HFFc6 (cell line): ENCODE data around the gene ETNK2. TPM values are rescaled to one million over a fixed set of nuclear protein-coding genes. Genes with fewer than 3 reads are reported as not detected.

ENCODE experiments used
- DNase-seq: peaks from one replicate; pipeline ENCODE4 v3.0.0-alpha.2; 2018
- H3K27ac Mint-ChIP-seq: 2 replicates; pipeline ENCODE4 v1.8.0; 2020; ENCODE audit warnings: mild to moderate bottlenecking, mixed read lengths
- H3K27me3 Mint-ChIP-seq: 2 replicates; pipeline ENCODE4 v1.8.0; 2021; ENCODE audit warnings: mild to moderate bottlenecking, moderate library complexity, mixed read lengths; ENCODE audit not compliant: insufficient read depth
- H3K36me3 Mint-ChIP-seq: 2 replicates; pipeline ENCODE4 v1.8.0; 2021; ENCODE audit warnings: low read depth, mixed read lengths
- H3K4me1 Mint-ChIP-seq: 2 replicates; pipeline ENCODE4 v1.8.0; 2020; ENCODE audit warnings: low read depth, mixed read lengths
- H3K4me3 Mint-ChIP-seq: 2 replicates; pipeline ENCODE4 v1.8.0; 2020; ENCODE audit warnings: mild to moderate bottlenecking, moderate library complexity, mixed read lengths
- H3K9me3 Mint-ChIP-seq: 2 replicates; pipeline ENCODE4 v1.8.0; 2020; ENCODE audit warnings: mild to moderate bottlenecking, mixed read lengths
- CTCF ChIP-seq: fragments of 200-600 bp; sonication (generic); IDR thresholded peaks from 2 replicates; pipeline ENCODE4 v1.5.0; 2021; ENCODE audit warnings: antibody characterized with exemption, mild to moderate bottlenecking
- total RNA-seq, 6 experiments: library from RNA; stranded (reverse); fragmentation: NEBNext Ultra II Directional; extraction: Animal tissue kit (Norgen Biotek cat#: 25700); gene quantifications; 2 replicates in 1 of 6; 3 replicates in 5 of 6; pipeline ENCODE4 v1.2.3, GENCODE V29; 2021

ETNK2 gene
- total RNA-seq, 6 experiments from 2014 or later: 3.1 to 6.3 (median 3.9) TPM

GRCh38 chr1:204110894-204111633 is 40.8 kb downstream of the ETNK2 start:
- H3K9me3 Mint-ChIP-seq: no peaks in the 10 kb centered on the region
- H3K27me3 Mint-ChIP-seq: no peaks in the 10 kb centered on the region
- no peaks in the 10 kb centered on the region for H3K36me3 Mint-ChIP-seq
- no peak for TF ChIP-seq CTCF
- peaks cover 27% of the 10 kb centered on the region for H3K4me1 Mint-ChIP-seq
- no peak overlapping the region for H3K27ac Mint-ChIP-seq
- H3K4me3 Mint-ChIP-seq: no peak overlapping the region
- no peak for DNase-seq

- Mint-ChIP-seq H3K36me3 (no peaks in the 10 kb centered on the region), H3K27me3 (no peaks in the 10 kb centered on the region), H3K9me3 (no peaks in the 10 kb centered on the region), H3K27ac (no peak overlapping the region), H3K4me3 (no peak overlapping the region), H3K4me1 (peaks cover 37% of the 10 kb centered on the region)
- no peak for DNase-seq
- no peak for TF ChIP-seq CTCF
Measured at GRCh38 chr1:204108312-204109141, 43.3 kb downstream of the ETNK2 start.

GRCh38 chr1:204107892-204108291 is 44.0 kb downstream of the ETNK2 start:
- Mint-ChIP-seq H3K9me3 (no peaks in the 10 kb centered on the region), H3K27ac (no peak overlapping the region), H3K36me3 (no peaks in the 10 kb centered on the region), H3K4me1 (peaks cover 37% of the 10 kb centered on the region), H3K4me3 (no peak overlapping the region), H3K27me3 (no peaks in the 10 kb centered on the region)
- no peak for DNase-seq
- no peak for TF ChIP-seq CTCF

GRCh38 chr1:204106825-204107224 is 45.0 kb downstream of the ETNK2 start:
- no peak for TF ChIP-seq CTCF
- DNase-seq: no peak
- Mint-ChIP-seq H3K9me3 (no peaks in the 10 kb centered on the region), H3K36me3 (no peaks in the 10 kb centered on the region), H3K4me1 (peaks cover 39% of the 10 kb centered on the region), H3K4me3 (no peak overlapping the region), H3K27ac (no peak overlapping the region), H3K27me3 (no peaks in the 10 kb centered on the region)

GRCh38 chr1:204105131-204105515 is 46.7 kb downstream of the ETNK2 start:
- Mint-ChIP-seq H3K4me3 (peak overlapping the region; percentile 54), H3K27me3 (no peaks in the 10 kb centered on the region), H3K36me3 (no peaks in the 10 kb centered on the region), H3K4me1 (peaks cover 32% of the 10 kb centered on the region), H3K27ac (peak overlapping the region; percentile 74), H3K9me3 (no peaks in the 10 kb centered on the region)
- DNase-seq: no peak
- TF ChIP-seq CTCF: no peak
